T-cell (primary cell): ENCODE data around the gene TOP2B. TPM values are rescaled to one million over a fixed set of nuclear protein-coding genes. Genes with fewer than 3 reads are reported as not detected.
A peak's percentile ranks its signal among the peaks of the same experiment; 100 is the strongest.

Experiments
- ATAC-seq, 4 experiments: fragments of 200-7000 bp in 3 of 4; fragments of 150-1000 bp in 1 of 4; cut with Tn5 transposase; replicated peaks in 1 of 4; 1 replicate in 3 of 4; 2 replicates in 1 of 4; pipeline ENCODE4 v1.10.0; 2021; ENCODE audit warnings: moderate library complexity in 3 of 4, mild to moderate bottlenecking in 2 of 4, moderate number of reproducible peaks in 1 of 4
- CTCF ChIA-PET, 2 donors: fragments of 300-600 bp; sonication (Branson Sonifier 250); formaldehyde crosslinking; loops; one replicate each; lab custom pipeline; 2022; ENCODE audit warnings: antibody characterized with exemption in 2 of 2; lab: Charles Lee
- POLR2A ChIA-PET, 2 donors: fragments of 300-600 bp; sonication (Branson Sonifier 250); formaldehyde crosslinking; loops; one replicate each; lab custom pipeline; 2022; ENCODE audit warnings: antibody characterized with exemption in 2 of 2; lab: Charles Lee
- DNase-seq, 35 experiments: peaks; one replicate each; pipeline versions ENCODE4 v3.0.0 to v3.0.0-alpha.2; 2013 to 2023
- H3K27ac ChIP-seq: one replicate; pipeline ENCODE4 v1.5.1; 2013; ENCODE audit warnings: low read length
- H3K27me3 ChIP-seq, 2 experiments: replicated peaks in 1 of 2; 1 replicate in 1 of 2; 2 replicates in 1 of 2; pipeline versions ENCODE4 v1.6.1 to v1.7.0; 2013; ENCODE audit warnings: low read length in 1 of 2, mixed read lengths in 1 of 2; ENCODE audit not compliant: control insufficient read depth in 2 of 2, insufficient read depth in 2 of 2; ENCODE audit errors: extremely low read depth in 1 of 2
- H3K36me3 ChIP-seq, 2 donors: 1 replicate in 1 of 2; 2 replicates in 1 of 2; pipeline versions ENCODE4 v1.6.1 to v1.7.0; 2013; ENCODE audit warnings: low read length in 1 of 2; ENCODE audit not compliant: control insufficient read depth in 2 of 2, insufficient read depth in 1 of 2; ENCODE audit errors: extremely low read depth in 1 of 2
- H3K4me1 ChIP-seq, 2 experiments: 1 replicate in 1 of 2; 2 replicates in 1 of 2; pipeline versions ENCODE4 v1.6.1 to v1.7.0; 2013; ENCODE audit warnings: low read length in 2 of 2, mixed read lengths in 1 of 2; ENCODE audit not compliant: insufficient read depth in 2 of 2, control insufficient read depth in 1 of 2; ENCODE audit errors: extremely low read depth in 1 of 2
- H3K4me3 ChIP-seq, 2 donors: 1 replicate in 1 of 2; 2 replicates in 1 of 2; pipeline versions ENCODE4 v1.5.1 to v1.7.0; 2013; ENCODE audit warnings: mild to moderate bottlenecking in 2 of 2, low read length in 1 of 2, moderate library complexity in 1 of 2; ENCODE audit not compliant: control insufficient read depth in 1 of 2; ENCODE audit errors: extremely low read depth in 1 of 2
- H3K9me3 ChIP-seq: 2 replicates; pipeline ENCODE4 v1.7.0; 2013
- H3K27ac Mint-ChIP-seq, 2 donors: one replicate each; pipeline ENCODE4 v1.8.0; 2020 to 2021; ENCODE audit warnings: mild to moderate bottlenecking in 2 of 2, mixed read lengths in 2 of 2
- H3K27me3 Mint-ChIP-seq, 2 donors: one replicate each; pipeline ENCODE4 v1.8.0; 2021 to 2022; ENCODE audit warnings: mixed read lengths in 2 of 2
- H3K36me3 Mint-ChIP-seq: one replicate; pipeline ENCODE4 v1.8.0; 2021; ENCODE audit warnings: mixed read lengths
- H3K4me1 Mint-ChIP-seq, 3 donors: one replicate each; pipeline ENCODE4 v1.8.0; 2020 to 2022; ENCODE audit warnings: mixed read lengths in 3 of 3, mild to moderate bottlenecking in 1 of 3
- H3K4me3 Mint-ChIP-seq, 3 donors: one replicate each; pipeline ENCODE4 v1.8.0; 2020 to 2022; ENCODE audit warnings: mild to moderate bottlenecking in 3 of 3, mixed read lengths in 3 of 3, moderate library complexity in 3 of 3
- H3K9me3 Mint-ChIP-seq, 3 donors: one replicate each; pipeline ENCODE4 v1.8.0; 2020 to 2022; ENCODE audit warnings: mixed read lengths in 3 of 3
- WGBS: methylation state at CpG from one replicate; pipeline ENCODE4 v1.1.5; 2013; ENCODE audit warnings: missing lambda C conversion rate; ENCODE audit not compliant: insufficient coverage; 5-methylcytosine and 5-hydroxymethylcytosine counted together
- total RNA-seq, 35 experiments: library from RNA in 6 of 35; stranded (reverse) in 6 of 35; fragments of 120-200 nt in 1 of 35; gene quantifications; one replicate each; pipeline versions ENCODE4 v1.2.1 to v1.2.4 and lab custom pipeline; 2013 to 2026

The TOP2B gene, protein sequence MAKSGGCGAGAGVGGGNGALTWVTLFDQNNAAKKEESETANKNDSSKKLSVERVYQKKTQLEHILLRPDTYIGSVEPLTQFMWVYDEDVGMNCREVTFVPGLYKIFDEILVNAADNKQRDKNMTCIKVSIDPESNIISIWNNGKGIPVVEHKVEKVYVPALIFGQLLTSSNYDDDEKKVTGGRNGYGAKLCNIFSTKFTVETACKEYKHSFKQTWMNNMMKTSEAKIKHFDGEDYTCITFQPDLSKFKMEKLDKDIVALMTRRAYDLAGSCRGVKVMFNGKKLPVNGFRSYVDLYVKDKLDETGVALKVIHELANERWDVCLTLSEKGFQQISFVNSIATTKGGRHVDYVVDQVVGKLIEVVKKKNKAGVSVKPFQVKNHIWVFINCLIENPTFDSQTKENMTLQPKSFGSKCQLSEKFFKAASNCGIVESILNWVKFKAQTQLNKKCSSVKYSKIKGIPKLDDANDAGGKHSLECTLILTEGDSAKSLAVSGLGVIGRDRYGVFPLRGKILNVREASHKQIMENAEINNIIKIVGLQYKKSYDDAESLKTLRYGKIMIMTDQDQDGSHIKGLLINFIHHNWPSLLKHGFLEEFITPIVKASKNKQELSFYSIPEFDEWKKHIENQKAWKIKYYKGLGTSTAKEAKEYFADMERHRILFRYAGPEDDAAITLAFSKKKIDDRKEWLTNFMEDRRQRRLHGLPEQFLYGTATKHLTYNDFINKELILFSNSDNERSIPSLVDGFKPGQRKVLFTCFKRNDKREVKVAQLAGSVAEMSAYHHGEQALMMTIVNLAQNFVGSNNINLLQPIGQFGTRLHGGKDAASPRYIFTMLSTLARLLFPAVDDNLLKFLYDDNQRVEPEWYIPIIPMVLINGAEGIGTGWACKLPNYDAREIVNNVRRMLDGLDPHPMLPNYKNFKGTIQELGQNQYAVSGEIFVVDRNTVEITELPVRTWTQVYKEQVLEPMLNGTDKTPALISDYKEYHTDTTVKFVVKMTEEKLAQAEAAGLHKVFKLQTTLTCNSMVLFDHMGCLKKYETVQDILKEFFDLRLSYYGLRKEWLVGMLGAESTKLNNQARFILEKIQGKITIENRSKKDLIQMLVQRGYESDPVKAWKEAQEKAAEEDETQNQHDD (N-terminal part only)
- total RNA-seq (100 to 1,000 TPM; 121 to 138 (median 130) TPM), total RNA-seq (lab: John Stamatoyannopoulos, UW) (163 to 502 (median 267) reads per million in 29 experiments)
- total RNA-seq (2013): 203 TPM

DNA sequence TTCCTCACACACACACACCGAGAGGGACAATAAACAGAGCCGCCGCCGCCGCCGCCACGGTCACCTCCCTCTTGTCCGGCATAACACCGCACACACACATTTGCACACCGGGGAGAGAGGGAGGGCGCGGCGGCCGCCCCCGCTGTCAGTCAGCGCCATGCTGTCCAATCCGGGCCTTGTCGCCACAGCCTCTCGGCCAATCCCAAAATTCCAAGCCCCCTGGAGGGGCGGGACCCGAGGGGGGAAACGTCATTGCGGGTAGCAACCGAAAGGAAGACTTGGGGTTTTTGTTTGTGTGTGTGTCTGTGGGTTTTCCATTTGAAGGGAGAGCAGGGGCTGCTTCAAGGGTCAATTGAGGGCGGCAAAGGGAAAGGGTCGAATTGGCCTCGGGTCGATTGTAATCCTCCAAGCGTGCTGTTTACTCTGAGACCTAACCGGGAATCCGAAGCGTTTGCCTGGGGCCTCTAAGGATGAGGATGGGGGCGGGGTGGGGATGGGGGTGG is at the start of gene TOP2B:
Gene TOP2B, minus strand, starts transcription at position 96 of the 503 bp plus-strand sequence. CDS start 610 bp downstream, outside the sequence.
- Histone ChIP-seq H3K36me3 (no peaks in the 10 kb centered on the region), H3K4me3 (peak within 1 kb of the TSS; percentile 85 to 90), H3K27me3 (no peaks in the 10 kb centered on the region), H3K9me3 (no peaks in the 10 kb centered on the region), H3K27ac (peak within 1 kb of the TSS; percentile 89), H3K4me1 (peaks cover 14 to 27% of the 10 kb centered on the region in 2 experiments)
- ATAC-seq (peak; percentile 91 to 93 (median 92)), DNase-seq (peak; percentile 89 to 96 (median 94))
- Mint-ChIP-seq H3K9me3 (no peaks in the 10 kb centered on the region), H3K4me3 (peak within 1 kb of the TSS; percentile 90 to 99 (median 98)), H3K36me3 (no peaks in the 10 kb centered on the region), H3K27ac (peak within 1 kb of the TSS; percentile 99), H3K27me3 (no peaks in the 10 kb centered on the region), H3K4me1 (peaks cover 46 to 59% (median 51%) of the 10 kb centered on the region in 3 donors)
- ChIA-PET POLR2A (no interaction called here), CTCF (no interaction called here)
- WGBS: 0% methylated on average over 6 of the region's 33 CpGs

DNA sequence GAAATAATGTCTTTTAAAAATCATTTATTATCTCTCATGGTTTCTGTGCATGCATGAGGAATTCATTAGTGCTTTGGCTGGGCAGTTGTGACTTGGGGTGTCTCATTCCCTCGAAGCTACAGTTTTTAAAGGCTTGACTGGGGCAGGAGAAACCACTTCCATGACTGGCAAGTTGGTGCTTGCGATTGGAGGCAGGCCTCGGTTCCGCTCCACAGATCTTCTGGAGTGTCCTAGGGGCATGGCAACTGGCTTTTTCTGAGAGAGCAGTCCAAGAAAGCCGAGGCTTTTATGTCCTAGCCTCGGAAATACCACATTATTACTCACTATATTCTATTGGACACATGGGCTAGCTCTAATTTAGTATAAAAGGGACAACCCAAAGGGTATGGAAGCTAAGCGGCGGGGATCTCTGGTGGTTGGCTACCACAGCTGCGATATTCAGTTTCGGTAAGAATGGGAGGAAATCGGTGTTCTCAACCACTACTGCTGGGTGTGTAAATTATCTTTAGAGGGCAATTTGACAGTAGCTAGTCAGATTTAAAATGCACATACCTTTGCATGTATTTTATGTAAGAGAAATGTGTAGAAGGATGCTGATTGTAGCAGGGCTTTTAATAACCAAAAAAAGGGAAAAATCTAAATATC is 48.8 kb upstream of the TOP2B start:
- Mint-ChIP-seq H3K36me3 (peaks cover 5% of the 10 kb centered on the region), H3K9me3 (peaks cover 0 to 3% (median 3%) of the 10 kb centered on the region in 3 donors), H3K4me3 (no peak overlapping the region), H3K4me1 (no peaks in the 10 kb centered on the region), H3K27ac (no peak overlapping the region), H3K27me3 (peaks cover 0 to 11% of the 10 kb centered on the region in 2 donors)
- Histone ChIP-seq H3K36me3 (no peaks in the 10 kb centered on the region), H3K27me3 (peaks cover 0 to 4% of the 10 kb centered on the region in 2 experiments), H3K4me1 (no peaks in the 10 kb centered on the region), H3K27ac (no peak overlapping the region), H3K4me3 (no peak overlapping the region), H3K9me3 (no peaks in the 10 kb centered on the region)
- ChIA-PET POLR2A (no interaction called here), CTCF (no interaction called here)
- ATAC-seq (no peak), DNase-seq (no peak)
- WGBS: 76% methylated on average over 5 of the region's 11 CpGs

DNA sequence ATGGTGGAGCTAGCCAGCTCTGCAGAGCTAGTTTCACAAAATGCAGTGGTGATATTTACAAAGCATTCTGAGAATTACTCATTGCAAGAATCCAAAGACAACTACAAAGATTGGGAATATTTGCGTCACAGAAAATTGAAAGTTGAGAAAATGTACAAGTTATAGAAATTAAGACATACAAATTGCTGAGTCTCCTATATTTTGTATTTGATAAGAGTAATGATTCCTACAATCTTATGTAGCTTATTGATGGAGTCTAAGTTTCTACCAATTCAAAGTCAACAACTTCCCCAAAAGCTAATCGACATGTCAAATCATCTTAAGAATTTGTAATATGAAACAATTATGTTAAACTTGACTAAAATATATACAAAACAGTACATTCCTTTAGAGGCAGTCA is 46.4 kb upstream of the TOP2B start:
- POLR2A ChIA-PET: interaction anchor here in 1 of 2 donors (0.6 kb wide), 1 partner anchor 50 kb away, joined by 4 read pairs; no protein-coding TSS in a partner anchor
- CTCF ChIA-PET: interaction anchor here in 1 of 2 donors (0.6 kb wide), 2 partner anchors 28 to 121 kb away, joined by 3 read pairs; no protein-coding TSS in a partner anchor
- Mint-ChIP-seq H3K4me1 (no peaks in the 10 kb centered on the region), H3K36me3 (no peaks in the 10 kb centered on the region), H3K27ac (no peak overlapping the region), H3K9me3 (no peaks in the 10 kb centered on the region), H3K27me3 (peaks cover 0 to 22% of the 10 kb centered on the region in 2 donors), H3K4me3 (no peak overlapping the region)
- ATAC-seq (no peak), DNase-seq (no peak)
- no peaks in the 10 kb centered on the region for H3K4me1 ChIP-seq
- H3K27ac ChIP-seq: no peak overlapping the region
- WGBS: no CpG with 5 or more reads among the region's 2 CpGs
- no peak overlapping the region for H3K4me3 ChIP-seq
- H3K27me3 ChIP-seq: peaks cover 0 to 4% of the 10 kb centered on the region in 2 experiments
- H3K9me3 ChIP-seq: no peaks in the 10 kb centered on the region
- no peaks in the 10 kb centered on the region for H3K36me3 ChIP-seq

DNA sequence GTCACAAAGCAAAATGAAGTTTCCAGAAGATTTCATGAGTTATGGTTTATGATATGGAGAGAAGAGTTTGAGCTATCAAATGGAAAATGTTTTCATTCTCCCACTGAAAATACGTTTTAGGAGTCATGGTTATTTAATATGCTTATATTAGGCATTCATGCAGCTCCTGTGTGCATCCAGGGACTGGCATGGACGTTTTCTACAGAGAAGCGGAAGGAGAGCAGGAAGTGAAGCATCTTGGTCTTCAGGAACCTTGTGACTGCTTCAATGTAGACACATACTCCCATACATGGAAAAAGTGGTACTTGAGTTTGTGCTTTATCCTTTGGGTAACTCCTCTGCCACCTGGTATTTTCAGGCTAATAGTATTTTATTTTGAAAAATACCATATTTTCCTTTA is 43.3 kb upstream of the TOP2B start:
- POLR2A ChIA-PET: no interaction called here
- Histone ChIP-seq H3K4me3 (no peak overlapping the region), H3K36me3 (no peaks in the 10 kb centered on the region), H3K9me3 (no peaks in the 10 kb centered on the region), H3K27ac (no peak overlapping the region), H3K4me1 (no peaks in the 10 kb centered on the region), H3K27me3 (peaks cover 0 to 4% of the 10 kb centered on the region in 2 experiments)
- H3K27me3 Mint-ChIP-seq: peaks cover 11 to 31% of the 10 kb centered on the region in 2 donors
- no peaks in the 10 kb centered on the region for H3K9me3 Mint-ChIP-seq
- no CpG with 5 or more reads among the region's 3 CpGs for WGBS
- H3K4me3 Mint-ChIP-seq: no peak overlapping the region
- ATAC-seq (no peak), DNase-seq (no peak)
- no peaks in the 10 kb centered on the region for H3K4me1 Mint-ChIP-seq
- CTCF ChIA-PET: interaction anchor here in 1 of 2 donors (0.9 kb wide), 1 partner anchor 41 kb away, joined by 3 read pairs; no protein-coding TSS in a partner anchor
- no peak overlapping the region for H3K27ac Mint-ChIP-seq
- H3K36me3 Mint-ChIP-seq: no peaks in the 10 kb centered on the region

DNA sequence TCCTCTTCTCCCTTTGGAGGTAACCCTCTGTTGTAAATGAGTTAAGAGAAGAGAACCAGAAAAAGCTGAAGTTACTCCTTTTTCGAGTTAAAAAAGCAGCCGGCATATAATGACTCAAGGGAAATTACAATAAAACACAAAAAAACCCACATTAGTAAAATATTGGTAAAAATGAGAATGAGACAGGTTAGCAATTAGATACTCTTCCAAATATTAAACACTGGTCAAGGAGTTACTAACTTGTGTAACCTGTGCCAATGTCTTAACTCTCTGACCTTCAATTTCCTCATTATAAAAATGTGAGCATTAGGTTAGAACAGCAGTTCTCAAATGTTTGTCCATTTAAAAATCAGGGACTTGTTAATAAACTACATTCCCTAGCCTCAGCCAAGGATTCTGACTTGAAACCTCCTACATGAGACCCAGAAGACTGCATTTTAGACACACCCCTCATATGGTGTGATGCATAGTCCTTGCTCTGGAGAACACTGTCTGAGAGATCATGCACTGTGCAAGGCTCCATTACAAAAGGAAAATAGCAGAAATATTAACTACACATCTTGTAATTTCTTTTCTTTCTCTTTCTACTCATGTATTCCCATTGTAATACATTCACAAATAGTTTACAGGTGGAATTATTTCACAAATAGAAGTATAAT is 42.7 kb upstream of the TOP2B start:
- no peaks in the 10 kb centered on the region for H3K9me3 ChIP-seq
- no peak for DNase-seq
- H3K4me1 ChIP-seq: no peaks in the 10 kb centered on the region
- ATAC-seq: no peak
- peaks cover 0 to 4% of the 10 kb centered on the region in 2 experiments for H3K27me3 ChIP-seq
- CTCF ChIA-PET: no interaction called here
- Mint-ChIP-seq H3K9me3 (no peaks in the 10 kb centered on the region), H3K27me3 (peaks cover 17 to 35% of the 10 kb centered on the region in 2 donors), H3K4me1 (no peaks in the 10 kb centered on the region), H3K36me3 (no peaks in the 10 kb centered on the region), H3K4me3 (no peak overlapping the region), H3K27ac (no peak overlapping the region)
- WGBS: no CpG with 5 or more reads among the region's 2 CpGs
- no peak overlapping the region for H3K27ac ChIP-seq
- POLR2A ChIA-PET: no interaction called here
- H3K4me3 ChIP-seq: no peak overlapping the region
- H3K36me3 ChIP-seq: no peaks in the 10 kb centered on the region
